NOMO-1 treated with dmso at 0.1 percent for 144 hours (cell line): ENCODE results near the gene R3HDM1.
"Not testable (repeated sequence)": the region's sequence is repeated elsewhere in the genome, so short reads cannot be mapped to it uniquely, and the experiment has no call there.

ENCODE experiments used
- DNase-seq: peaks from one replicate; lab custom pipeline; 2025; ENCODE audit not compliant: unreplicated experiment; lab: John Stamatoyannopoulos, UW

The R3HDM1 gene

GRCh38 chr2:135641156-135642068, 110.1 kb downstream of the R3HDM1 start:
- no peak for DNase-seq

GRCh38 chr2:135647836-135648579, 116.7 kb downstream of the R3HDM1 start:
- no peak for DNase-seq

- DNase-seq = no peak
These were observed 119.4 kb downstream of the R3HDM1 start for GRCh38 chr2:135650721-135651120.

GRCh38 chr2:135651717-135652116, 120.4 kb downstream of the R3HDM1 start:
- DNase-seq = no peak

GRCh38 chr2:135654239-135654638, 123.0 kb downstream of the R3HDM1 start:
- not testable (repeated sequence) for DNase-seq

GRCh38 chr2:135657806-135658582, 126.7 kb downstream of the R3HDM1 start:
- DNase-seq = no peak

GRCh38 chr2:135662088-135662487, 130.8 kb downstream of the R3HDM1 start:
- DNase-seq = no peak

GRCh38 chr2:135663148-135663700, 131.9 kb downstream of the R3HDM1 start:
- no peak for DNase-seq

GRCh38 chr2:135664623-135665068, 133.4 kb downstream of the R3HDM1 start:
- no peak for DNase-seq

GRCh38 chr2:135667045-135667444, 135.8 kb downstream of the R3HDM1 start:
- DNase-seq = no peak

- DNase-seq = no peak
These were observed 143.2 kb downstream of the R3HDM1 start for GRCh38 chr2:135674453-135674852.

GRCh38 chr2:135676031-135676430, 144.7 kb downstream of the R3HDM1 start:
- DNase-seq = no peak

- no peak for DNase-seq
These were observed 147.8 kb downstream of the R3HDM1 start for GRCh38 chr2:135679125-135679524.

GRCh38 chr2:135685361-135685760, 154.1 kb downstream of the R3HDM1 start:
- no peak for DNase-seq

GRCh38 chr2:135688978-135689377, 157.7 kb downstream of the R3HDM1 start:
- no peak for DNase-seq

GRCh38 chr2:135689679-135690078, 158.4 kb downstream of the R3HDM1 start:
- DNase-seq = no peak

GRCh38 chr2:135694711-135695110, 163.4 kb downstream of the R3HDM1 start:
- no peak for DNase-seq

- DNase-seq = no peak
These were observed 167.6 kb downstream of the R3HDM1 start for GRCh38 chr2:135698838-135699237.

- no peak for DNase-seq
These were observed 170.2 kb downstream of the R3HDM1 start for GRCh38 chr2:135701442-135701841.

GRCh38 chr2:135703300-135703699, 172.0 kb downstream of the R3HDM1 start:
- DNase-seq = no peak

GRCh38 chr2:135704075-135704474, 172.8 kb downstream of the R3HDM1 start:
- not testable (repeated sequence) for DNase-seq
